Measurements from ENCODE around the gene CHAC1.

DNA sequence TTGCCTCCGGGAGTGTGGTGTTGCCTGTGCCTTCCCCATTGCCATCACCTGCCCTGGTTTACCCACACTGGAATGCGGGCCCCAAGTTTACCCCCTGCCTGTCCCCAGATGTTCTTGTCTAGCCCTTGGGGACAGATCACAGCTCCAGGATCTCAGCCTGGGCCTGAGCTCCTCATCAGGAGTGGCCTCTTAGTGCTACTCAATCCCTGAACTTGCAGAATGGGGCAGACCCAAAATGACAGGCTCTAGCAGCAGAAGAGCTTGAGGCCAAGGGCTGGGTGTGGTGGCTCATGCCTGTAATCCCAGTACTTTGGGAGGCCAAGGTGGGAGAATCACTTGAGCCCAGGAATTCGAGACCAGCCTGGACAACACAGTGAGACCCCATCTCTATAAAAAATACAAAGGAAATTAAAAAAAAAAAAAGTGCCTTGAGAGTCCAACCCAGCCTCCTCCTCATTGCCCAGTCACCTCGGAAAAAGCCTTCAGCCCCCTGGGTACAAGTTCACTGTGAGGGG lies 3.8 kb downstream of the CHAC1 start:
- TF ChIP-seq, protein P1, sequence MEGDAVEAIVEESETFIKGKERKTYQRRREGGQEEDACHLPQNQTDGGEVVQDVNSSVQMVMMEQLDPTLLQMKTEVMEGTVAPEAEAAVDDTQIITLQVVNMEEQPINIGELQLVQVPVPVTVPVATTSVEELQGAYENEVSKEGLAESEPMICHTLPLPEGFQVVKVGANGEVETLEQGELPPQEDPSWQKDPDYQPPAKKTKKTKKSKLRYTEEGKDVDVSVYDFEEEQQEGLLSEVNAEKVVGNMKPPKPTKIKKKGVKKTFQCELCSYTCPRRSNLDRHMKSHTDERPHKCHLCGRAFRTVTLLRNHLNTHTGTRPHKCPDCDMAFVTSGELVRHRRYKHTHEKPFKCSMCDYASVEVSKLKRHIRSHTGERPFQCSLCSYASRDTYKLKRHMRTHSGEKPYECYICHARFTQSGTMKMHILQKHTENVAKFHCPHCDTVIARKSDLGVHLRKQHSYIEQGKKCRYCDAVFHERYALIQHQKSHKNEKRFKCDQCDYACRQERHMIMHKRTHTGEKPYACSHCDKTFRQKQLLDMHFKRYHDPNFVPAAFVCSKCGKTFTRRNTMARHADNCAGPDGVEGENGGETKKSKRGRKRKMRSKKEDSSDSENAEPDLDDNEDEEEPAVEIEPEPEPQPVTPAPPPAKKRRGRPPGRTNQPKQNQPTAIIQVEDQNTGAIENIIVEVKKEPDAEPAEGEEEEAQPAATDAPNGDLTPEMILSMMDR (IDR thresholded peaks at IDR 0.05; ENCODE audit: low read length), result no peak
- TF ChIP-seq EZH2 (IDR thresholded peaks at IDR 0.05; ENCODE audit: borderline replicate concordance, low read length), result no peak
